Hindlimb muscle (tissue), 1 donor: Measurements from ENCODE around the gene ACIN1. TPM values are rescaled to one million over a fixed set of nuclear protein-coding genes. Genes with fewer than 3 reads are reported as not detected.

Experiments used
- DNase-seq: peaks from one replicate; pipeline ENCODE4 v3.0.0-alpha.2; 2013
- polyA plus RNA-seq: library from polyadenylated mRNA; unstranded; fragments of 120-200 nt; gene quantifications from one replicate; pipeline ENCODE4 v1.2.1, GENCODE V29; 2013; ENCODE audit not compliant: insufficient read length

ACIN1 gene
- polyA plus RNA-seq, 1 donor = 143 TPM

DNA sequence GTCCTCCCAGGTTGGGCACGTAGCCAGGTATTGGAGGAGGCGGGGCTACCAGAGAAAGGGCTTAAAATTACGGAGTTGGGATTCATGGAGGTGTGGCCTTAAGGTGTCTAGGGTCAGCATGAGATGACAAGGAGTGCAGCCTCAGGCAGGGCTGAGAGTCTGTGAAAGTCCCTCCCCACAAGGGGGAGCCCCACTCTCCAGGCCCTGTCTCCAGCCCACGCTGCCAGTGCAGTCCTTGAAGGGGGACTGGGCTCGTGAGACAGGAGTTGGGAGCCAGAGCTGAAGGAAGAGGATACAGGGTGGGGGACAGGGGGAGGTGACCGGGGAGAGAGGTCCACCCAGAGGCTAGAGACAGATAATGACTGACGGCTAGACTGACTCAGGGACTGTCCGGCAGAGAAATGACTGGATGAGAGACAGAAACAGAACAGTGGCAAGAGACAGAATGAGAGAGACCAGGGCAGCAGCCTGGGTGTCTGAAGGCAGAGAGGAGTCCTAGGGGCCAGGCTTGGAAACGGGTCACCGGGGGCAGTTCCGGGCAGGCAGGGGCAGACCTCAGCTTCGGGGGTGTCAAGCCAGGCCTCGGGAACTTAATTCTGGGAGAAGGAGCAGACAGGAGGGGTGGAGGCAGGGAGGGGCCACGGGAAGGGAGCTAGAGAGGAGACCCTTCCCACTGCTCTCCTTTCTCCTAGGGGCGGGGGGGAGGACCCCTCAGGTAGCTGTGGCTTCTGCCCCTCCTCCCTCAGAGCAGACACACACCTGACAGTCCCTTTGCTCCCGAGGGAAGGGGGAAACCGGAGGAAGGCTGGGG, 38.6 kb downstream of the ACIN1 start:
- peak; percentile 46 for DNase-seq

DNA sequence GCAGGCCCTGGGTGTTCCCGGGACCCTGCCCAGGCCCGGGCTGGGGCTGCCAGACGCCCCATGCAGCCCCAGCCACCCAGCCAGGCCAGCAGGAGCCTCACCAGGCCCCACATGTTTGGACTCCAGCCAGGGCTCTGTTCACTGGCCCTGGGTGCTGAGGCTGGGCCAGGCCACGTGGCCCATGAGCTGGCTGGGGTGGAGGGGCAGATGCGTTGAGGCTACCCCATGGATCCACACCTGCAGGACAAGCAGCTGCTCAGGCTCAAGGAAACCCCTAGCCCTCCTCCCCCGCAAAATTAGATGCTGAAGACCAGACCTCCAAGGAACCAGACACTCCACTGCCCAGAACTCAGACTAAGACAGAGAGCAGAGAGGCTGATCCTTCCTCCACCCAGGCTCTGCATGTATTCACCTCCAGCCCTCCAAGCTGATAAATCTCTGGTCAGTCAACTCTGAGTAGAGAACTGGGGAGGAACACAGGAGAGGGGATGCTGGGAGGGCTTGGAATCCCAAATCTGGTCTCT, 39.3 kb downstream of the ACIN1 start:
- no peak for DNase-seq

- DNase-seq = no peak
Measured at GRCh38 chr14:23055147-23055550, 39.8 kb downstream of the ACIN1 start.

- no peak for DNase-seq
Measured at GRCh38 chr14:23054000-23054811, 40.7 kb downstream of the ACIN1 start.

DNA sequence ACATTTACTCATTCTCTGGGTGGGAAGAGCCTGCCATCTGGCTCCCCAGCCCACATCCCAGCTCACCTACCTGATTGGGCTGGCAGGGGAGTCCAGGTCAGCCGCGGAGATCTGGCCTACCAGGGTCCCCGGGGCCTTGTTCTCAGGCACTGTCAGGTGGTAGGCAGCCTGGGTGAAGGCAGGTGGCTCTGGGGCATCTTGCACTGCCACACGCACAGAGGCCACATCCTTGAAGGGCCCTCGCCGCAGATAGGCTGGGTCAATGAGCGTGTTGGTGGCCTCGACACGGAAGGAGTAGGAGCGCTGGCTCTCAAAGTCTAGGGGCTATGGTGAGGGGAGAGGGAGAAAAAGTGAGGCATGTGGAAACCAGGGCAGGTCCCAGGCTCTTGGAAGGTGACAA, 41.5 kb downstream of the ACIN1 start:
- no peak for DNase-seq

- no peak for DNase-seq
Measured at GRCh38 chr14:23052671-23053070, 42.3 kb downstream of the ACIN1 start.

DNA sequence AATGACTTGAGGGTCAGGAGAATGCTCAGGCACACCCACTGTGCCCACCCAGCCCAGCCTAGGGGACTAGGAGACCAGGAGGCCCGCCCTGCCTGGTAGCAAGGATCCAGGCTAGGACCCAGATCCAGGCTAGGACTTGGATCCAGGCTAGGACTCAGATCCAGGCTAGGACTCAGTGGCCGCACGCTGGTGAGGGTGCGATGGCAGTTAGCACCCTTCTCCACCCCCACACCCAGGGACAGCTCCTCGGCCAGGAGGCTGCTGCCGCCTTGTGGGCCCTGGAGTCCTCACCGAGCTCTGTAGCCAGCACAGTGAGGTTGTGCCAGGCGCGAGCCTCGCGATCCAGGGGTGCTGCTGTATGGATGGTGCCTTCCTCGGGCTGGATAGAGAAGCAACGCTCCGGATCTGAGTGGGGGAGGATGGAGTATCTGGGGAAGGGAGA, 42.7 kb downstream of the ACIN1 start:
- no peak for DNase-seq

GRCh38 chr14:23051141-23052057, 43.5 kb downstream of the ACIN1 start:
- no peak for DNase-seq

DNA sequence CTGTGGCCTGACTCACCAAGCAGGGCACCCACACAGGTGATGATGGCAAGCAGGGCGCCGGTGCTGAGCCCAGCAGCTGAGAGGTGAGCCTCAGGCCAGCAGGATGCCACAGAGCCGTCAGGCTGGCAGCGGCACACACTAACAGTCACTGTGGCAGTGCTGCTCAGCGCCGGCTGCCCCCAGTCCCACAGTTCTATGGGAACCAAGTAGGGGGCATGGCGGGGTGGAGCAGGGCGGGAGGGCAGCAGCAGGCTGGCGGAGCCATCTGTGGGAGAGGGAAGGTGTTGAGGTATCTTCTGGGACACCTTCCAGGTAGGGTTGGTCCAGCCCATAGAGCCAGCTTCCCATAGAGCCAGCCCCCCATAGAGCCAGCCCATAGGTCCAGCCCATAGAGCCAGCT, 45.9 kb downstream of the ACIN1 start:
- no peak for DNase-seq

DNA sequence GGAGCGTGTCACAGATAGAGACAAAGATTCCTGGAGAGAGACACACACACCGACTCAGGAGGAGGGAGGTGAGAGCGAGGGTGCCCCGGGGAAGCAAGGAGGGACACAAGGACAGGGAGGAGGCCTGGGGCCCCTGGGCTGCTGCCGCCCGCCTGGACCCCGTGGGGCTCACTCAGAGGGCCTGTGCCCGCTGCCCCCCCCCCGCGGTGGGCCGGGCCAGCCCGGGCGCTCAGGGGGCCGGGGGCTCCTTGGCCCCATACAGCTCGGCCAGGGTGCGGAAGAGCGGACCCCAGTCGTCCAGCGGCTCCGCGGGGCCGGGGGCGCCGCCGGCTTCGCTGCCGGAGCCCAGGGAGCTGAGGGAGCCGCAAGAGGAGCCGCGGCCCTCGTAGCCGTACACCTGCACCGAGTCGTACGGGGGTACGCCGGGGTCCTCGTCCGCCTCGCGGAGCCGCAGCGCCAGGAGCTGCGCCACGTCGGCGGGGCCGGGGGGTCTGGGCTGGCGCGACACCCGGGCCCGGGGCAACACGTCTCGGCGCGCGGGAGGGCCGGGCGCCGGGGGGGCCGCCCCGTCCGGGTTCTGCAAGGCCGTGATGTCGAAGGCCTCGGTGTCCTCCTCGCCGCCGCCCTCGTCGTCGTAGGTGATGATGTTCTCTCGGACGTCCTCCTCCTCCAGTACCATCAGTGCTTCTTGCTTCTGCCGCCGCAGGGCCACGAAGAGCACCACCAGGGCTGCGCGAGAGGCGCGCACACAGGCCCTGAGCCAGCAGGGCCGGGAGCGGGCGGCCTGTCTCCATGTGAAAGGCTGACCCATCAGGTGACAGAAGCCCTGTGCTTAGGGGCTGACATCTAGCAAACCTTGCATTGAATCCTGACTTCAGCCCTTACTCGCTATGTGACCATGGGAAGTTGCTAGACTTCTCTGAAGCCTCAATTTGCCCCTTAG, 46.9 kb downstream of the ACIN1 start:
- DNase-seq = no peak

DNA sequence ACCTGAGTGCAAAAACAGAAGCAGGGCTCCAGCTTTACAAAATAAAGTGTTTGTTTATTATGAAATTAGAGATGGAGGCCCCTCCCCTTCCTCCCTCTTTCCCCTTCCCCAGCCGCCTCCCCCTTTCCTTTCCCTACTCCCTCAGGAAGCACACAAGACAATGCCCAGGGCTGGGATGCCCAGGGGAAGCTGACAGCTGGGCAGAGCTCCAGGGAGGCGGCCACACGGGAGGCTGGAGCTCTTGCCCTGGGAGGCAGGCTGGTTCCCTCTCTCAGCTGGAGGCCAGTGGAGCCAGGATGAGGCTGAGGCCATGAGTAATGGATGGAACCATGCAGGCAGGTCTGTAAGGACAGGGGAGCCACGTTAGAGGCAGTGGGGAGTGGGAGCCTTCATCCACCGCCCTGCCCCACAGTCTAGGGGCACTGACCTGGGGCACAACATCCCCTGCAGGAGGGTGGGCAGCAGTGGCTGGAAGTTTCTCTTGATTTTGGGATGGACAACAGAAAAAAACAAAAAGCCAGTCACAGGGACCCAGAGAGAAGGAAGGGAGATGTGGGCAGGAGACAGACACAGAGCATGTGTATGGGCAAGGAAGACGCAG, 47.8 kb downstream of the ACIN1 start:
- no peak for DNase-seq

GRCh38 chr14:23045419-23046357, 49.2 kb downstream of the ACIN1 start:
- no peak for DNase-seq

DNA sequence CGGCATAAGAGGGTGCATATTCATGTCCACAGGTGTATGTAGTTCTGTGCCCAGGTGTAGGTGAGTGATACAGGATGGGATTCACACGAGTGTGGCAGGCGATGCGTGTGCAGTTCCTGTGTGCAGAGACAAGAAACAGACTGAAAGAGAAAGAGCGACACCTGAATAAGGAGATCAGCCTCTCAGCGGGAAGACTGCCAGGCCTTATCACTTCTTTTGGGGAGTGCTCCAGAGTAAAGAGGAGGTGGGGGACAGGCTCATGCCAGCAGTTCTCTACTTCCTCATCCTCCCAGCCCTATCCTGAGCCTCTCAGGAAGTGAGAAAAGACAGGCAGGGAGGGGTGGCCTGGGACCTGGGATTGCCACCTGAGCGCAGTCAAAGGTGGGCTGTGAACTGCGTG, 50.1 kb downstream of the ACIN1 start:
- DNase-seq = no peak

DNA sequence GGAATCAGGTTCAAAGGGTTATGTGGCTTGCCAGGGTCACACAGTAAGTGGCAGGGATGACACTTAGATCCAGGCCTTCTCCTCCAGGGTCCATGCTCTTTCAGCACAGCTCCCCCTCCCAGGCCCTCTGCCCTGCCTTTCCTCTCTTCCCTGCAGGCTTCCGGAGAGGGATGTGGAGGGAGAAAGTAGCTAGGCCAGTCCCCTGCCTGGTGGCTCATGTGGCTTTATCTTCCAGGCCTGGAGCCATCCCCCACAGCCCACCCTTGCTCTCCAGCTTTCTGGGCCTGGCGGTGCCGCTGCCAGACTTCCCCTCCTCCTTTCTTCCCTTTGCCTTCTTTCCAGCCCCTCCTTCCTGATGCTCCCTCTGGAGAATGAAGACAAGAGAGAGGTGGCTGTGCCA, 51.2 kb downstream of the ACIN1 start:
- no peak for DNase-seq

DNA sequence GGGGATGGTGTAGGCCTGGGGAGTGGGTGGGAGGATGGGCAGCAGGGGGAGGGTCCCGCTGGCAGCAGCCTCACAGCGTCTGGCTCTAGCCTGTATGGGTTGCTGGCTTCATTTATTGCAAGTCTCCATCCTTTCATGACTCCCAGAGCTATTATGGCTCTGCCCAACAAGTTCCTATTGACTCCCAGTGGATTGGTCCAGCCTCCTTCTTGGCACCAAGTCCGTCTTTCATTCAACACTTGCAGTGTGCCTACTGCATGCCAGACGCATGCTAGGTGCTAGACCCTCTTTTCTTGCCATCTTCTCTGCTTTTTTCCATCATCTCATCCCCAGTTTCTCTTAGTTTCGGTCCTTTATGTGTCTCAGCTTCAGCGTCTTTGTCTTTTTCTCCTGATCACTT, 51.8 kb downstream of the ACIN1 start:
- DNase-seq = no peak

GRCh38 chr14:23042162-23042965, 52.6 kb downstream of the ACIN1 start, which contains the start of gene PSMB11:
Gene PSMB11, plus strand, starts transcription at chr14:23042212. Its CDS starts 14 bp downstream, at chr14:23042226.
- DNase-seq = no peak

DNA sequence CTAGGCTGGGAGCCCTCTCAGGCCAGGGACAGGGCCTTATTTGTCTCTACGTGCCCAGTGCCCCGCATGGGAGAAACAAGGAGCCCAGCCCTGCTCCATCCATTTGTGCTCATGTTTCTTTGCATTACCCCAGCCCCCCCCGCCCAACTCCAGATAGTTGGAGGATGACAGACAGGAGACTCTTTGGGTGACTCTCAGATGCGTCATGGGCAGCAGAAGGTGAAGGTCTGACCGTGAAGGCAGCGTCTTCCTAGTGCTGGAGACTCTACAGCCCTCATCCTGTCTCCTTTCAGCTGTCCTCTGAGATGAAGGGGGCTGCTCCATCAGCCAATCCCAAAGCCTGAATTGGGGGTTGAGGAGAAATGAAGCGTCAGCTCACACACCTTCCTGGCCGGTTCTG, 53.2 kb downstream of the ACIN1 start:
- DNase-seq = no peak

DNA sequence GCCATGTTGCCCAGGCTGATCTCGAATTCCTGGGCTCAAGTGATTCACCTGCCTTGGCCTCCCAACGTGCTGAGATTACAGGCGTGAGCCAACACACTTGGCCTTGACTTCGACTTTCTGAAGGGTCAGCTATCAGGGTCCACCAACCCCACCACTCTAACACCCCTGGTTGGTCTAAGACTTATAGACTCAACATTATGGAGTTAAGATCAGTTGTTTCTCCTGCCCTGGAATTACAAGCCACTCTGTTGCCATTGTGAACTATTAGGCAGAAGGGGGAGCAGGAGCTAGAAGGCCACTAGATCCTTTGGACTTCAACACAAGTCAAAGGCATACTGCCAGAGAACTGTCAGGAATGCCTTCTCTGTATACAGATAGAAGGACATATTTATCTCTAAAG, 54.8 kb downstream of the ACIN1 start:
- DNase-seq = no peak
